Caco-2 (cell line): ENCODE measurements around the gene FBXO46. TPM values are rescaled to one million over a fixed set of nuclear protein-coding genes. Genes with fewer than 3 reads are reported as not detected.
"Not testable (repeated sequence)": the region's sequence is repeated elsewhere in the genome, so short reads cannot be mapped to it uniquely, and the experiment has no call there.

Experiments used
- BruUV-seq: library from RNA; stranded (reverse); fragments of 400-500 nt; replicated peaks from 2 replicates; lab custom pipeline; 2021; lab: Mats Ljungman, UMichigan
- CTCF ChIA-PET: fragments of 300-600 bp; sonication (Branson Sonifier 250); formaldehyde crosslinking; loops from one replicate; lab custom pipeline; 2022; ENCODE audit warnings: antibody characterized with exemption; lab: Charles Lee
- POLR2A ChIA-PET: fragments of 300-600 bp; sonication (Branson Sonifier 250); formaldehyde crosslinking; loops from one replicate; lab custom pipeline; 2022; ENCODE audit warnings: antibody characterized with exemption; lab: Charles Lee
- DNase-seq, 2 experiments: peaks; one replicate each; pipeline versions ENCODE4 v3.0.0 to v3.0.0-alpha.2; 2020 to 2022
- H3K27me3 ChIP-seq: replicated peaks from 2 replicates; pipeline ENCODE4 v1.6.0; 2011; ENCODE audit warnings: low read length; ENCODE audit not compliant: control insufficient read depth, insufficient read depth
- H3K36me3 ChIP-seq: 2 replicates; pipeline ENCODE4 v1.5.1; 2011; ENCODE audit warnings: low read length; ENCODE audit not compliant: control insufficient read depth, insufficient read depth
- H3K4me1 ChIP-seq: fragments of 250-450 bp; sonication (Bioruptor Pico); 2 replicates; pipeline ENCODE4 v1.5.1; 2020; ENCODE audit warnings: mild to moderate bottlenecking
- H3K4me3 ChIP-seq: 2 replicates; pipeline ENCODE4 v1.5.1; 2011; ENCODE audit warnings: low read depth, mild to moderate bottlenecking, control low read depth, low read length
- H3K9me3 ChIP-seq: fragments of 250-450 bp; sonication (Bioruptor Pico); 2 replicates; pipeline ENCODE4 v1.5.1; 2020; ENCODE audit warnings: mild to moderate bottlenecking, moderate library complexity
- H3K27ac Mint-ChIP-seq: one replicate; pipeline ENCODE4 v1.8.0; 2022; ENCODE audit warnings: mixed read lengths; ENCODE audit not compliant: unreplicated experiment
- H3K27me3 Mint-ChIP-seq: one replicate; pipeline ENCODE4 v1.8.0; 2022; ENCODE audit warnings: mixed read lengths; ENCODE audit not compliant: insufficient read depth, unreplicated experiment
- H3K36me3 Mint-ChIP-seq: one replicate; pipeline ENCODE4 v1.8.0; 2022; ENCODE audit warnings: mild to moderate bottlenecking, mixed read lengths; ENCODE audit not compliant: insufficient read depth, unreplicated experiment
- H3K4me1 Mint-ChIP-seq: one replicate; pipeline ENCODE4 v1.8.0; 2022; ENCODE audit warnings: low read depth, mixed read lengths; ENCODE audit not compliant: unreplicated experiment
- H3K4me3 Mint-ChIP-seq: one replicate; pipeline ENCODE4 v1.8.0; 2022; ENCODE audit warnings: mild to moderate bottlenecking, moderate library complexity, mixed read lengths; ENCODE audit not compliant: unreplicated experiment
- H3K9me3 Mint-ChIP-seq: one replicate; pipeline ENCODE4 v1.8.0; 2022; ENCODE audit warnings: mixed read lengths; ENCODE audit not compliant: unreplicated experiment
- CTCF ChIP-seq, 2 experiments: fragments of 200-600 bp in 1 of 2; IDR thresholded peaks; 1 replicate in 1 of 2; 2 replicates in 1 of 2; pipeline versions ENCODE4 v1.5.1 to v1.8.0; 2011 to 2022; ENCODE audit warnings: antibody characterized with exemption in 1 of 2, control low read depth in 1 of 2, inconsistent platforms in 1 of 2, low read depth in 1 of 2, low read length in 1 of 2, mild to moderate bottlenecking in 1 of 2, moderate library complexity in 1 of 2; ENCODE audit not compliant: insufficient read depth in 1 of 2, severe bottlenecking in 1 of 2, unreplicated experiment in 1 of 2
- intact Hi-C: fragments of 100-400 bp; cut with micrococcal nuclease; formaldehyde crosslinking; loops from one replicate; pipeline ENCODE4 v1.10.0; 2022; ENCODE audit not compliant: unreplicated experiment
- total RNA-seq: library from RNA; stranded (reverse); gene quantifications from 2 replicates; pipeline ENCODE4 v1.2.3, GENCODE V29; 2022

Gene FBXO46
- total RNA-seq, 1 experiment from 2014 or later: 31.0 TPM

DNA sequence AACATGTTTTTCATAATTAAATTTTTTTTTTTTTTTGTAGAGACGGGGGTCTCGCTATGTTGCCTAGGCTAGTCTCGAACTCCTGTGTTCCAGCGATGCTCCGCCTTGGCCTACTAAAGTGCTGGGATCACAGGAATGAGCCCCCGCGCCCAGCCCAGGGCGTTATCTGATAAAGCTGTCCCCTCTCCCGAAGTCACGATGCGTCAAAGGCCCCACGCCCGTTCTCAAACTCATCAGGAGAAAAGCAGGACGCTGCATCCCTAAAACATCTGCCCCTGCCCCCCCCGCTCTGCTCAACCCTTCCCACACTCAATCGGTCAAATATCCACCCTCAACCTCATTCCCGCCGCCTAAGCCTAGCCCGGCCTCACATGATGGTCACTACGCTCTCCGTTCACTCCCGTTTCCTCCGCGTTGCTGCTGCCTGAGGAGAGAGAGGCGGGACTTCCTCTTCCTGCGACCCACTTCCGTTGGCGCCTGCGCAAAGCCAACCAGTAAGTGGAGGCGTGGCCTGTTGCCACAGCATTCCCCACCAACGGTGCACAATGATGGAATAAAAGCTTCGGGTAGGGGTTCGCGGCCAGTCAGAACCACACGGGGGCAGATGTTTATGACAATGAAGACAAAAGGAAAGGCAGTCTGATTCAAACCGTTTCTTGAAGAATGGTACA is 39.0 kb downstream of the FBXO46 start, which contains the start of gene SNRPD2:
TSS of gene SNRPD2 (minus strand) at position 438 of the 671 bp plus-strand sequence. CDS start at position 373, 65 bp downstream.
- CTCF ChIA-PET: interaction anchor here (1.0 to 3.9 kb wide), 21 partner anchors 10 to 213 kb away, joined by 3 to 46 read pairs (median 8); partner anchors contain the start of genes FBXO46, GIPR, SIX5 and SYMPK

DNA sequence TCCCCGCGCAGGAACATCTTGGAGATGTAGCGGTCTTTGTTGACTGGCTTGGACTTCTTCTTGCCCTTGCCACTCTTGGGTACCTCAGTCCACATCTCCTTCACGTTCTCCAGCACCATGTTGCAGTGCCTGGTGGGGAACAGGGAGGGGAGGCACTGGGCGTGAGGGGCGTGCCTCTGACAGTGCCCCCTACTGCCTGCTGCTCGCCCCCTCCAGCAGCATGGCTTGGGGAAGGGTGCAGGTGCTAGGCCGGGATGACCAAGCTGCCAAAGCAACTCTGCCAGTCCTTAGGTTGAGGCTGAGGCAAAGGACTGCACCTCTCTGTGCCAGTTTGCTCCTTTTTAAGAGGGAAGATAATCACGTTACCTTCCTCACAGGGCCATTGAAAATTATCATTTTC is 43.1 kb downstream of the FBXO46 start:
- no peak for DNase-seq
- Mint-ChIP-seq H3K4me1 (no peaks in the 10 kb centered on the region), H3K4me3 (no peak overlapping the region), H3K27ac (no peak overlapping the region), H3K36me3 (peaks cover 67% of the 10 kb centered on the region), H3K27me3 (no peaks in the 10 kb centered on the region), H3K9me3 (no peaks in the 10 kb centered on the region)
- H3K4me3 ChIP-seq: no peak overlapping the region
- ChIA-PET POLR2A (no interaction called here), CTCF (interaction anchor here (0.6 to 0.8 kb wide), 2 partner anchors 10 to 1728 kb away, joined by 4 to 5 read pairs; no protein-coding TSS in a partner anchor)
- no TSS peak for BruUV-seq
- peaks cover 8% of the 10 kb centered on the region for H3K36me3 ChIP-seq
- no peak for TF ChIP-seq CTCF (IDR thresholded peaks at IDR 0.05; ENCODE audit: insufficient read depth in 1 of 2, low read depth in 1 of 2, low read length in 1 of 2, severe bottlenecking in 1 of 2, unreplicated experiment in 1 of 2)
- H3K27me3 ChIP-seq: no peaks in the 10 kb centered on the region
- no peaks in the 10 kb centered on the region for H3K4me1 ChIP-seq
- no peaks in the 10 kb centered on the region for H3K9me3 ChIP-seq
- intact Hi-C loops: no loop called here

More for the DNA sequence above, 39.0 kb downstream of the FBXO46 start, which contains the start of gene SNRPD2:
- no peaks in the 10 kb centered on the region for H3K4me1 Mint-ChIP-seq
- no peak for TF ChIP-seq CTCF (IDR thresholded peaks at IDR 0.05; ENCODE audit: insufficient read depth in 1 of 2, low read depth in 1 of 2, low read length in 1 of 2, severe bottlenecking in 1 of 2, unreplicated experiment in 1 of 2)
- H3K4me1 ChIP-seq: peaks cover 4% of the 10 kb centered on the region; the same call in 1 of the 2 replicates
- no peaks in the 10 kb centered on the region for H3K9me3 Mint-ChIP-seq
- peak within 1 kb of the TSS; percentile 93 for H3K27ac Mint-ChIP-seq
- TSS peak; percentile 87 for BruUV-seq
- no peaks in the 10 kb centered on the region for H3K9me3 ChIP-seq
- no peaks in the 10 kb centered on the region for H3K27me3 ChIP-seq
- H3K27me3 Mint-ChIP-seq: no peaks in the 10 kb centered on the region
- H3K4me3 ChIP-seq: peak within 1 kb of the TSS; percentile 95
- peak; percentile 97 to 98 for DNase-seq
- peaks cover 57% of the 10 kb centered on the region for H3K36me3 Mint-ChIP-seq
- H3K36me3 ChIP-seq: peaks cover 10% of the 10 kb centered on the region
- POLR2A ChIA-PET: interaction anchor here (0.5 to 3.7 kb wide), 20 partner anchors 9 to 1143 kb away, joined by 3 to 56 read pairs (median 4); partner anchors contain the start of genes BLOC1S3, DMPK, DMWD and FBXO46
- peak within 1 kb of the TSS; percentile 83 for H3K4me3 Mint-ChIP-seq
- intact Hi-C loops: loop anchor here (1.0 to 2.0 kb wide), 3 partner anchors 14 to 107 kb away; partner anchors contain the start of gene OPA3

- H3K9me3 Mint-ChIP-seq, H3K4me3 Mint-ChIP-seq, H3K4me1 ChIP-seq, POLR2A ChIA-PET, H3K4me1 Mint-ChIP-seq, BruUV-seq, intact Hi-C loops, DNase-seq, H3K27me3 Mint-ChIP-seq, H3K4me3 ChIP-seq, H3K27ac Mint-ChIP-seq, H3K27me3 ChIP-seq, H3K36me3 ChIP-seq, H3K9me3 ChIP-seq: not testable (repeated sequence)
- peaks cover 66% of the 10 kb centered on the region for H3K36me3 Mint-ChIP-seq
- CTCF ChIA-PET: interaction anchor here (0.6 to 0.7 kb wide), 2 partner anchors 46 to 127 kb away, joined by 3 read pairs; partner anchors contain the start of gene FBXO46
These were observed 45.7 kb downstream of the FBXO46 start for GRCh38 chr19:45685045-45685444.
